Cardiac septum (tissue), 1 donor: ENCODE measurements around the gene CAMK2B. TPM values are rescaled to one million over a fixed set of nuclear protein-coding genes. Genes with fewer than 3 reads are reported as not detected.
A peak's percentile ranks its signal among the peaks of the same experiment; 100 is the strongest.
"Not testable (repeated sequence)": the region's sequence is repeated elsewhere in the genome, so short reads cannot be mapped to it uniquely, and the experiment has no call there.

Source experiments
- DNase-seq: peaks from one replicate; pipeline ENCODE4 v3.0.0-alpha.2; 2020; ENCODE audit warnings: low spot score
- intact Hi-C: fragments of 100-400 bp; cut with DNase I; formaldehyde crosslinking; loops from one replicate; pipeline ENCODE4 v1.14.0; 2022
- total RNA-seq: library from RNA; stranded (reverse); fragmentation: NEBNext Ultra II Directional; extraction: Animal tissue kit (Norgen Biotek cat#: 25700); gene quantifications from one replicate; pipeline ENCODE4 v1.2.1, GENCODE V29; 2021
- donor health status: DM: no; HTN: no; CAD: no.

The CAMK2B gene
- total RNA-seq, 1 donor from 2014 or later, result 149 TPM

DNA sequence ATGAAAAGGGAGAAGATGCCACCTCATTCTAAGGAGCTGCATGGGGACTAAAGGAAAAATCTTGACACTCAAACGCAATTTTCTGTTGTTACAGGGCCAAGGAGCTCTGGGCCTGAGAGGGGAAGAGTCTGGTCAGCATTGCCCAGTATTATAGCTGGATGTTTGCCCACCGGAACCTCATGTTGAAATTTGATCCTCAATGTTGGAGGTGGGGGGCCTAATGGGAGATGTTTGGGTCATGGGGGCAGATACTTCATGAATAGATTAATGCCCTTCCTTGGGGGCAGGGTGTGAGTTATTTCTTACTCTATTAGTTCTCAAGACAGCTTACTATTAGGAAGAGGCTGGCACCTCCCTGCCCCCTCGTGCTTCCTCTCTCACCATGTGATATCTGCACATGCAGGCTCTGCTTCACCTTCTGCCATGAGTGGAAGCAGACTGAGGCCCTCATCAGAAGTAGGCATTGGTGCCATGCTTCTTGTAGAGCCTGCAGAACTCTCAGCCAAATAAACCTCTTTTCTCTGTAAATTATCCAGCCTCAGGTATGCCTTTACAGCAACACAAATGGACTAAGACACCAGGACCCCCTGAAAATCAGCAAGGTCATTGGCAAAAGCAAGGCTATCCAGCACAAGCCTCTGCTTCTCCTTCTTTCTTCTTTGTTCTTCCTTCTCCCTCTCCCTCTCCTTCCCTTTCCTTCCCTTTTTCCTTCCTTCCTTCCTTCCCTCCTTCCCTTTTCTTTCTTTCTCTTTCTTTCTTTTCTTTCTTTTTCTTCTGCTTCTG is 151.3 kb downstream of the CAMK2B start:
- no peak for DNase-seq
- intact Hi-C loops, result no loop called here

GRCh38 chr7:44172803-44173424 is 152.5 kb downstream of the CAMK2B start:
- no peak for DNase-seq
- intact Hi-C loops, result no loop called here

DNA sequence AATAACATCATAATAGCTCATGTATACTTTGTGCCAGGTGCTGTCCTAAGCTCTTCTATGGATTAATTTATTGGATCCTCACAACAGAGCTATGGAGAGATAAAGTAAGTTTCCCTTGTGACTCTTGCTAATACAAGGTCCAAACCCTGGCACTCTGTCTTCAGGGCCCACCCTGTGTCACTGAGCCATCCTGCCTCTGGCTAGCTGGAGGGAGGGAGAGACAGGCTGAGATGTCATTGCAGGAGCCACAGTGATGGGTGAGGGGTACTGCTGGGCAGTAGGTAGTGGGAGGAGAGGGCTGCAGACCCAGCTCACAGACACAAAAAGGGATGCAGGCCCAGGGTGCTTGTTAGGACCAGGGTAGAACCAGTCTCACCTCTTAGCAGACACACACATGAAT is 153.0 kb downstream of the CAMK2B start:
- intact Hi-C loops, result no loop called here
- peak; percentile 51 for DNase-seq

GRCh38 chr7:44171901-44172300 is 153.5 kb downstream of the CAMK2B start:
- intact Hi-C loops, DNase-seq: not testable (repeated sequence)

- DNase-seq, result no peak
- intact Hi-C loops, result no loop called here
These were observed 157.5 kb downstream of the CAMK2B start for GRCh38 chr7:44167920-44168319.

Other genes starting within 250 kb of the CAMK2B start
- gene POLM, start 243.1 kb downstream of the CAMK2B start, total RNA-seq, result 13.9 TPM
- 93.1 TPM for gene AEBP1, start 221.2 kb downstream of the CAMK2B start, total RNA-seq
- gene POLD2, start 202.0 kb downstream of the CAMK2B start, total RNA-seq, result 88.1 TPM
- 2,493 TPM for gene MYL7, start 184.3 kb downstream of the CAMK2B start, total RNA-seq
- gene GCK, start 136.2 kb downstream of the CAMK2B start, total RNA-seq, result 3.7 TPM
- 56.1 TPM for gene YKT6, start 124.6 kb downstream of the CAMK2B start, total RNA-seq
- 90.3 TPM for gene NUDCD3, start 165.1 kb upstream of the CAMK2B start, total RNA-seq
- gene NPC1L1, start 215.7 kb upstream of the CAMK2B start, total RNA-seq, result 0.19 TPM
- 25.9 TPM for gene DDX56, start 248.3 kb upstream of the CAMK2B start, total RNA-seq